CD4-positive, alpha-beta T cell treated with Interleukin-21 for 1 hour (primary cell): ENCODE measurements around the gene SLC35F6.
"Not testable (repeated sequence)": the region's sequence is repeated elsewhere in the genome, so short reads cannot be mapped to it uniquely, and the experiment has no call there.

Experiments
- DNase-seq: peaks from one replicate; pipeline ENCODE4 v3.0.0-alpha.2; 2020

Gene SLC35F6

DNA sequence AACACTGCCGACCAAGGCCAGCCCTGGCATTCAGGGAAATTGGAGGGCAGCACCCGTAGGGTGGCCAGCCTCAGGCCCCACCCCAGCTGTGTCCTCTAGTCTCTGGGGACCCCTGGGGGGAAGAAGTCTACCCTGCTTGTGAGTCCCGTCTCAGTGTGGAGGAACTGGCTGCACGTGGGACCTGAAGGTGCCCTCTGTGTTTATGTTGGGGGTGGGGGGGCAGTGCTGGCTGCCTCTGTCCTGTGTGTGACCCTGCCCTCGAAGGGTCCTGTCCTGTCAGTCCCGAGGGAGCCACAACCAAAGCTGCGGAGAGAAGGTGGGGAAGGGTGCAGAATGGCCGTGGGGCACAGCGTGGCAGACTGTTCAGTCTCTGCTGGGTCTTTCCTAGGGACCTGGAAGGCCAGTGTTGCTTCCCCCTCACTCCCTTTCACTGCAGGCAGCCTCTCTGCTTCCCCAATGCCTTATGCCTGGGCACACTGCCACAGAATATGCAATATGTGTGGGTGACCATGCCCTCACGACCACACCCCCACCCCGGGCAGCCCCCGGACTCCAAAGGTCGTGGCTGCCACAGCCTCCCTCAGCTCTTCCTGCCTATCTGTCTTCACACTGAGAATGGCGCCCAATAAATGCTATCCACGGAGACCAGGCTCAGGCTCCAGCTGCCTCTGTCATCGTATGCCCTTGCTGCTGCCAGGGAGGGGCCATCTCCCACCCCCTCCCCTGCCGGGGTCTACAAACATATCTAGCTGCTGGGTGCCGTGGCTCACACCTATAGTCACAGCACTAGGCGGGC lies 33.3 kb upstream of the SLC35F6 start:
- DNase-seq = no peak

- DNase-seq = no peak
These were observed 32.4 kb upstream of the SLC35F6 start for GRCh38 chr2:26731714-26732113.

- no peak for DNase-seq
These were observed 31.6 kb upstream of the SLC35F6 start for GRCh38 chr2:26732446-26732845.

GRCh38 chr2:26733413-26733812 lies 30.7 kb upstream of the SLC35F6 start:
- DNase-seq = no peak

DNA sequence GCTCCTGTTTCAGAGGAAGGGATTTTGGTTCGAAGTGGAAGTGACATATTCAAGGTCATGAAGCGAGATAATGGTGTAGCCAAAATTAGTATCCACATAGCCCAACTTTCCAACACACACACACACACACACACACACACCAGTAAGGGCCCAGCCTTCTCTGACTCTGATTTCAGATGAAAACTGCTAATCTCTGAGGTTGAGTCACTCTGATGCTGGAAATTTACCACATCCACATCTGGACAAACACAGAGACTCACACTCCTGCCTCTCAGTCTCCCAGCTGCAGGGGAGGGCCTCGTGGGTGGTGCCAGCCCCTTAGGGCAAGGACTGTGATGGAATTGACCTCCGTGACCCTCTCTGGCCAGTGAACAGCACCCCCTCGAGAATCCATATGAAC lies 29.0 kb upstream of the SLC35F6 start:
- DNase-seq = no peak

DNA sequence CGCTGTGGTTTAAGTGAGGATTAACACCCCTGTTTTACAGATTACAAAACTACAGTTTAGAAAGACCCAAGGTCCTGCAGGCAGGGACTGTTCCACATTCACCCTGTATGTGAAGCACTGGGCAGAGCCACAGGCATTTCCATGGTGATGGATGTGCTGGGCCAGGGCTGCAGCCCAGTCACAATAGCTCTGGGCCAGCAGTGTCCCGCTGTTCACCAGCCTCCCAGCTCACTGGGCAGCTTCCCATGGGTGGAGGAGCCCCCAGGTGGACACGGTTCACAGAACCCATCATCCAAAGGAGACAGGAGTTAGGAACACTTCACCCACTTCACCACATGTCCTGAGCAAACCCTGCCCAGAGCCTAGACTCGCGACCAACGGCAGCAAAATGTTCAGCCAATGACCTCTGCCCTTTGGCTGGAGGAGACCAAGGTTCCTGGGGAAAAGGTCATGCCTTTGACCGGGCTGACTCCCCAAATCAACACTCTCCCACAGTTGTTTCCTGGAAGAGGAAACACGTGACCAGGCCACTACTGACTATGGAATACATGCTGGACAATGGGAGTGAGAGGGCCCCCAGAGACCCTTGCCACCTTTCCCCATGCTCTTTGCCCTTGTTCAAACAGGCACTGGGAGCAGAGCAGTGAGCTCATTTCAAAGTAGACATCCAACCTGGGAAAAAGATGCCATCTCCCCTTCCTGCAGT lies 28.0 kb upstream of the SLC35F6 start:
- DNase-seq = no peak

- no peak for DNase-seq
These were observed 26.9 kb upstream of the SLC35F6 start for GRCh38 chr2:26737221-26737620.

- no peak for DNase-seq
These were observed 25.6 kb upstream of the SLC35F6 start for GRCh38 chr2:26738481-26738880.

DNA sequence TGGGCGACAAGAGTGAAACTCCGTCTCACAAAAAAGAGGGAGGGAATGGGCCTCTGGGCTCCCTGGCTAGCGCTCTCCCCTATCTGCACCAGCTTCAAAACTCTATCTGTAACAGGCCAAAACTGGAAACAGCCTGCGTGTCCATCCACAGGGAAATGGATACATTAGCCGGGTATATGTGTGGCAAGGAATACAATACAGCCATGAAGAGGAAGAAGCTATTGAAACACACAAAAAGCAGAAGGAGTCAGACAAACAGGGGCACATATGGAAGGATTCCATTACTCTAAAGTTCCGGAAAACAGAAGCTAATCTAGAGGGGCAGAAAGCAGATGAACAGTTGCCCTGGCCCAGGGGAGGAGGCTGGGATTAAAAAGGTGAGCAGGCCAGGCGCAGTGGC lies 24.6 kb upstream of the SLC35F6 start:
- DNase-seq = no peak

DNA sequence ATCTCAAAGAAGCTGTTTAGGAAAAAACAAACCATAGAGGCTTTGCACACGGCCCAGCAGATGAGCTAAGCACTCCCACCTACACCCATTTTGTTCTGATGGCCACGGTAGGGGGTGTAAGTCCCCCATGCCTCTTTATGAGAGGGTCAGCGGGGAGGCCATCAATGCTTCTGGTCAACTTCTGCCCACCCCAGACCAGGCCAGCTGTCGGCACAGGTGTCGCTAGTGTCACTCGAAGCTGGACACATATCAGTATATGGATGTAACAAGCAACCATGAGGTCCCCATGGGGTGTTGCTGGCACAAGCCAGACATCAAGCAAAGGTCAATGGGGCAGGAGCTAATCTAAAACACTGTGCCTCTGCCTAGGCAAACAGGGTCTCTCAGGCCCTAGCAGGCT lies 23.7 kb upstream of the SLC35F6 start:
- DNase-seq = no peak

DNA sequence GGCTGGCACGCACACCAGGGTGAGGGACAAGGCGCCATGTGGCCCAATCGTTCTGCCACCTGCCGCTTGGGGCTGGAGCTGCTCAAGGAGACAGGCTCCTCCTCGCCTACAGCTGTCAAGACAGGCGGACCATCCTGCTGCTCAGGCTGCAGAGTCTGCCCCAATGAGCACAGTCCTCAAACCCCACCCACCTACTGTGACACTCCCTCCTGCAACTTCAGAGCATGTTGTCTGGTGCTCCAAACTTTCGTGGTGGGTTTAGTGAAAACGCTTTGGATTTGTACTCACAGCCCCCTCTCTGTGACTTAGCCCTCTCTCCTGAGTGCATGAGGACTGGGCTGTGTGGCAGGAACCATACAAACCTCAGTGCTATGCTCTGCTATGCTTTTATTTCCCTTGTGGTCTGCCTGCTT lies 23.2 kb upstream of the SLC35F6 start:
- no peak for DNase-seq

DNA sequence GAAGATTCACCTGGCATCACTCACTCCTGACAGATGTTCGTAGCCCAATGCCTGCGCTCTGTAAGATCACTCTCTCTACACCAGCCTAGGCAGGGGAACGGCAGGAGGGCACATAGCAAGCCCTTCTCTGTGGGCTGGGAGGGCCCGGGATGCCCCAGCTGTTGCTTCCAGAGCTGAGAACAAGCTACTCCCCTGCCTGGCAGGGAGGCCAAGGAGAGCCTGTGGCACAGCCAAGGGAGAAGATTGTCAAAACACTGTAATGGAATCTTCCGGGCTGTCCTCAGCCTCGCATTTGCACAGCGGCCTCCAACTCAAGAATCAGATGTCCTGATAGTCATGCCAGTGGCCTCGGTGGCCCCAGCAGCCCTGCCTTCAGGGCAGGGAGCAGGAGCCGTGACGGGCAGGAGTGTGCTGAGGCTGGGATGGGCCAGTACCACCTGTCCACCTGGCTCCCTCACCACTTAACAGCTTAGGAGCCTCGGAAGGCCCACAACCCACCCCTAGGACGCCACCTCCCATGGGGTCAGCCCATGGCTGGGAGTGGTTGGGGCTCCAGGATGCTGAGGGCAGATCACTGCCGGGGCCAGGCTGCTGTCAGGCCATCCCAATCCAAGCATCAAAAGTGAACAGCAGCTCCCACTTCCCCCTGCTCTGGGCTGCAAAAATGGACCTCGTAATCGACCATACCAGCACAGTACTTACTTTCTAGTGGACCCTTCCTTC lies 21.9 kb upstream of the SLC35F6 start:
- no peak for DNase-seq

- DNase-seq = no peak
These were observed 20.2 kb upstream of the SLC35F6 start for GRCh38 chr2:26743852-26744251.

DNA sequence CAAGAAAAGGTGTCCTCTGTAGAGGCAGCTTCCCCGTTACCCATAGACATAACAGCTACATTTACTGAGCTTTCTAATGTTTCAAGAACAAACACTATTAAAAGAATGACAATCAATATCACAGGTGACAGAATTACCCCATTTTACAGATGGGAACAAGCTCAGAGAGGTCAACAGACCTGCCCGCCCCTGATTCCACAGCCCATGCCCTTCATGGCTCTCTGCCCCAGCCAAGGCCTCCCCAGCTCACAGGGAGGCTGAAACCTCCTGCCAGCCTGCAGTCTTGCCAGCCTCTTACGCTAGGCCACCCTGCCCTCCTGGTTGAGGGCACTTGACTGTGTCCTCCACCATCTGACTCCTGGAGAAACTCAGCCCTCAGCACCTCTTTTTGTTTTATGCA lies 19.1 kb upstream of the SLC35F6 start:
- DNase-seq = no peak

DNA sequence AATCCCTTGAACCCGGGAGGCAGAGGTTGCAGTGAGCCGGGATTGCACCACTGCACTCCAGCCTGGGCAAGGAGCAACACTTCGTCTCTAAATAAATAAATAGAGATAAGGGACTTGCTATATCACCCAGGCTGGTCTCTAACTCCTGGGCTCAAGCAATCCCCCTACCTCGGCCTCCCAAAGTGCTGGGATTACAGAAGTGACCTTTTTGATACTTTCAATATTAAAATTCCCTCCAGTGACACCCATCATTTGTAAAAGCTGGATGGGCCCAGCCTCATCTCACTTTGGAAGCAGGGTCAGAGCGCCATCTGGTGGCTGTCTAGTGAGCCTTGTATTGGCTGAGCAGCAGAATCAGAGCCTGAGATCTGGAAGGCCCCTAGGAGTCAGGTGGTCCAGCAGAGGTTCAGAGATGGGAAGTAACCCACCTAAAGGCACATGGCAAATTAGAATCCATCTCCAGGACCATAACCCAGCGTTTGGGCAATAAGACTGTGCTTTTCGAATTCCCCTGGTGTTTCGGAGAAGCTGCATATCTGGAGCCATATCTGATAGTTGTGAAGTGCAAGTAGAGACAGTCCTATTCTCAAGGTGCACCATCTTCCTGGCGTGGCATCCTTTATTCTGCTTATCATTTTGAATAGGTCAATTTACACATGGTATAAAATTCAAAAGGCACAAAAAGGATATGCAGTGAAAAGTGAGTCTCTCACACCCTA lies 18.3 kb upstream of the SLC35F6 start:
- peak; percentile 69 for DNase-seq

DNA sequence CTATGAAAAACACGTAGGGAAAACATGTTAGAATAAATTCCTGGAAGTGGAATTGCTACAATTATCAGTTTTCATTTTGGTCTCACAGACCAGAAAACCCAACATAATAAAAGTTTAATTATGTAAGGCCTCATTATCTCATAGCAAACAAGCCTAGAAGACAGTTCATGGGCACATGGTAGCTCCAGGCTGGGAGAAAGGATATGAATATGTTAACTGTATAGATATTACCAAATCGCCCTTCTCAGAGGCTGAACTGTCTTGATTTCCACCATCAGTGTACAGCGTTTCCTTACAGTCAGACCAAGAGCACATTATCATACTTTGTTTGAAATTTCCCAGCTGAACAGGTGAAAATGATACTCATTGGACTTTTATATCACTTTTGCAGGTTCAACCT lies 17.1 kb upstream of the SLC35F6 start:
- DNase-seq = no peak

- DNase-seq = not testable (repeated sequence)
These were observed 14.2 kb upstream of the SLC35F6 start for GRCh38 chr2:26749787-26750420.

DNA sequence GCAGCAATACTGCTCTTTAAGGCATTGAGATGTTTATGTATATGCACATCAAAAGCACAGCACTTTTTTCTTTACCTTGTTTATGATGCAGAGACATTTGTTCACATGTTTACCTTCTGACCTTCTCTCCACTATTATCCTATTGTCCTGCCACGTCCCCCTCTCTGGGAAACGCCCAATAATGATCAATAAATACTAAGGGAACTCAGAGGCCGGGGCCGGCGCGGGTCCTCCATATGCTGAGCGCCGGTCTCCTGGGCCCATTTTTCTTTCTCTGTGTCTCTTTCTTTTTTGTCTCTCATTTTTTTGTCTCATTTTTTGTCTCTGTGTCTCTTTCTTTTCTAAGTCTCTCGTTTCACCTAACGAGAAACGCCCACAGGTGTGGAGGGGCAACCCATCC lies 13.6 kb upstream of the SLC35F6 start:
- not testable (repeated sequence) for DNase-seq

DNA sequence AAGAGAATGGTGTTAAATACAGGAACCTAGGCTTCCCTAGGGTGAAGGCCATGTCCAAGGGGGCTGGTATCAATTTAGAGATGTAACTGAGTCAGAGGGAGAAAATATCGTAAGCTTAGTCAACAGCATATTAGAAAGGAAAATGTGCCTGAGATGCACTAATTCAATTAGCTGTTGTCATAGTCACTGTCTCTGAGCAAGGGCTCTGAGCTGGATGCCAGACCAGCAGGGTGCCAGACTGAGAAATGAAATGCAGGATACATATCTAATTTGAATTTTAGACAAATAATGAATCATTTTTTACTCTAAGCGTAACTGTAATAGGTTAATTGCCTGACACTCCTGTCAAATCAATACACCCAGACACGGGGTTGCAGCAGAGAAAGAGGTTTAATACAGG lies 11.4 kb upstream of the SLC35F6 start:
- no peak for DNase-seq

GRCh38 chr2:26754539-26754938 lies 9.5 kb upstream of the SLC35F6 start:
- no peak for DNase-seq

DNA sequence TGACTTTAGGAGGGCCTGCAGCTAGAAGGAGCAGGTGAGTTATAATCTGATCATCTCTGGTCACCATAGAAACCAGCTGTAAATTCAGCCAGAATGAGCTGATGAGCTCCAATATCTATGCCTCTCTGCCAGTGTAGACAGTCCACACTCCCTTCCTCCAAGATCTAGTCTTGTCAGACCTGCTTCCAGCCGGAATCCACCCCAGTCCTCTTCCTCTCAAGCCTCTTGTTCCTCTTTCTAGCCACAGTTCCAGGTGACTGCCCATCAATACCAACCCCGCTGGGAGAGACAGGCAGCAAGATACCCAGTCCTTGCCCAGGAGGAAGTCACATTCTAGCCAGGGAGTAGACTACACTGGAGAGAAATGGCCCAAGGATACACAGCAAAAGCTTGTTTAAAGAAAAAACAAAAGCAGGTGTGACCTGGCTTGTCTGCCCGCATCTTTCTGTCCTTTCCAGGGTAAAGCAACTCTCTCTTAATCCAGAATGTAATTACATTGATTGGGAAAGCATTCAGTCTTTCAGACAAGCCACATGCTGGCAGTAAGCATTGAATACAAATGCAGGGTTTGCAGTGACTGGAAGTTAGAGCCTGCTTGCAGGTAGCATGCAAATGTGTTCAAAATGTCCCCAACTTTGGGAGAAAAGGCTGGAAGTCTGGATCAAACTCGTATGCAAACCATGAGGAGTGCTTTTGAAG lies 9.0 kb upstream of the SLC35F6 start:
- DNase-seq = no peak

GRCh38 chr2:26756337-26756736 lies 7.7 kb upstream of the SLC35F6 start:
- DNase-seq = no peak
